OCI-M1 (cell line): ENCODE measurements around the gene PLPPR5.
A peak's percentile ranks its signal among the peaks of the same experiment; 100 is the strongest.

Source experiments
- DNase-seq: peaks from one replicate; lab custom pipeline; 2025; lab: John Stamatoyannopoulos, UW

Gene PLPPR5

DNA sequence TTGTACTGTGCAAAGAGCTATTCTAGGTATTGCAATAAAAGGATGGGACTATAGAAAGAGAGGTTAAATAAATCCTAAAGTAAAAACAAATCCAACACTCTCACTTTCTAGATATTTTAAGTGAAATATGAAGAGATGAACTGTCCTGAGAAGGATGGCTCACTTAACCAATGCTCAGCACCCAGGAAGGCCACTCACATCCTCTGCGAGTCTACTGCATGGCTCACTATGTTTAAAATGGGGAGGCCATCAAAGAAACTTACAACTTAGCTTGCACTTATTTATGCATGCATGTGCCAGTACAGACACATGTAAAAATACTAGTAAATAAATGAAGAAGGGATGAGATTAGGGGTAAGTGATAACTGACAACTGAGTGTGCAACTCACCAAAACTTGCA lies 37.5 kb downstream of the PLPPR5 start:
- no peak for DNase-seq

DNA sequence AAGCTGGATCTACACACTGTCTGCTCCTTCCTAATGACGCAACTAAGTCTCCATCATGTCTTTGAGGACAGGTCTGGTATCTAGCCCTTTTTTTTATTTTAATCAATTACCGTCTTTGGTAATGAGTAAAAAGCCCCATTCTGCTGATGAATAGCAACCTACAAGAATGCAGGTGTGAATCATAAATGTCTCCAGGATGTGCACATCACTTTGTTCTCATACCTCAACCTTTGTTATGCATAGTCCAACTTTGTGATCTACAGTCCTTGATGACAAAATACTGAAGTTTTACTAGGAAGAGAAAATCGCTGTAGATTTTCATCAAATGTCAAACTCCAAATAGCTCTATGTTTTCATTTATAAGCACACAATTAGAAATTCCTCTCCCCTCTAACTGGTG lies 39.3 kb downstream of the PLPPR5 start:
- no peak for DNase-seq

DNA sequence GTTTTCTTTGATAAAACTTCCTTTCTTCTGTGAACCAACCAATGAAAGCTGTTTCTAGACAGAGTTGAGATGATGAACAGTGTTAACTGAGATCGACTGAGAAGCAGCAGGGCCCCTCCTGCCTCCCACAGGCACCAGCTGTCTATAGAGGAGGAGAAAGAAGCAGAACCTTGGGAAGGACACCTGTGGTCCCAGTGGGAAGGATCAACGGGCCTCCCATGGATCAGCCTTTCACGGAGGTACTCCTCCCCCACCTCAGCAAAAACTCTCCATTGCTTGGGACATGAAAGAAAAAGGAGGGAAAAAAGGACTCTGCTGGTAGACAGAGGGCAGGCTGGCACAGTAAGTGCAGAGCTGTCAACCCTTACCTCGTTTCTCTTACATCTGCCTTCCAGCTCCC lies 40.5 kb downstream of the PLPPR5 start:
- no peak for DNase-seq

DNA sequence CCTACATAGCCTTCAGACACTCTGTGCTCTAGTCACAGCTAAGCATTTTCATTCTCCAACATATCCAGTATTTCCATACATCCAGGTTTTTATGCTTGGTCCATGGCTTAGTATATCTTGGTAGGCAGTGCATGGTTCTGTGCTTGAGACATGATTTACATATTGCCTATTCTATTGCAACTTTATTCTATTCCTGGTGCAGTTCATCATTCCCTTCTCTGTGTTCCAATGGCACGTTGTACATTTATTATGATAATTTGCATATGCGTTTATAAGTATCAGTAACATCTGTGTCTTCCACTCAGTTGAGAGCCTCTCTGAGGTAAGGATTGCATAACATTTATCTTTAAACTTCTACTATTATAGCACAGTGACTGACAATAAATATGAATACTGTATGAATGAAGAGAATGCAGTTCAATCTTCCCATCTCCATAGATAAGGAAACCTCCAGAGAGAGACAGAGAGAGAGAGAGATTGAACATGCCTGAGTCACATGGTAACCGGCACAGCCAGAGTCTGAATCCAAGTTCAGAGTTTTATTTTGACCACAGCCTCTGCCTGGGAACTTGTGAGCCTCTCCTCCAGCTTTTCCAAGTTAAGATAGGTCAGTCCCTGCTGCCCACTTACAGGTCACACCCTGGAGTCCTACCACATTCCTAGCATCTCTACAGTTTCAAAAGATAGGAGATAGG lies 41.5 kb downstream of the PLPPR5 start:
- peak; percentile 2 for DNase-seq

DNA sequence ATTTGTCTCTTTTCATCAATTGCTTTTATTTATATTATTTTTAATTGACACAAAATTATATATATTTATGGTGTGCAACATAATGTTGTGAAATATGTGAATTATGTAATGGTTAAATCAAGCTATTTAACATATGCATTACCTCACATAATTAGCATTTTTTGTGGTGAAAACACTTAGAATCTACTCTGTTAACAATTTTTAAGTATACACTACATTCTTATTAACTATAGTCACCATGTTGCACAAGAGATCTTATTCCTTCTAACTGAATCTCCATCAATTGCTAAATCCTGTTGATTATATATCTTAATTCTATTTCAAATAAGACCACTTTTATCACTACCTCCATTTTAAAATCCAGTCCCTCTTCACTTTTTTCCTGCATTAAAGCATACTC lies 42.5 kb downstream of the PLPPR5 start:
- DNase-seq = no peak

DNA sequence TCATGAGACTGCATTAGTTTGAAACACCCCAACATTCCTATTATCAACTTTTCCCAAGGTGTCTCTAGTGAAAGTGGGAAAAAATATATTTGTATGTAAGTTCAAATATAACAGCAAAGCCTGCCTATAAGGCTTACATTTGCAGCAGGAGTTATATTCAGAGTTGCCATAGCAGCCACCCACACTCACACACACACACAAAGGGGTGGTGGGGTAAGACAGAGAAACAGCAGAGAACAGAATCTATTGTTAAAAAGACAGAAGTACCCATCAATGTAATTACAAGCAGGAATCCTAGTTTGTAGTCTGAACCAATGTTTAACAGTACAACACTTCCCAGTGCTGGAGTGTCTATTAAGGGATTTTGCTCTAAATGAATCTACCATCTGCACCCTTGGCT lies 55.0 kb downstream of the PLPPR5 start:
- no peak for DNase-seq

DNA sequence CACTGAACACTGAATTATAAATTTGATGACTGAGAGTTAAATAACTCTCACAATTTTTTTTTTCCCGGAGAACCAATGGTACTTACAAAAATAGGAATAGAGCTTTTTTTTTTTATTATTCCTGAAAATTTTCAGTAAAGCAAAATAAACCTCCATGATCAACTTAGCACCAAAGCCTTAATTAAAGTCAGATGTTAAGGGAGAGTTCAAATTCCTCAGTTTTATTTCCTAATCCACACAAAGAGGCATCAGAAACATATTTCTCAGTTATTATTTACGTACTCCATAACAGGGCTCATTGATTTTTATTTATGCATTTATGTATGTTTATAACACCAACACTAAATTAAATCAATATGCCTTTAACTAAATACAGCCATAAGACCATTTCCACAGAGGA lies 55.5 kb downstream of the PLPPR5 start:
- no peak for DNase-seq

DNA sequence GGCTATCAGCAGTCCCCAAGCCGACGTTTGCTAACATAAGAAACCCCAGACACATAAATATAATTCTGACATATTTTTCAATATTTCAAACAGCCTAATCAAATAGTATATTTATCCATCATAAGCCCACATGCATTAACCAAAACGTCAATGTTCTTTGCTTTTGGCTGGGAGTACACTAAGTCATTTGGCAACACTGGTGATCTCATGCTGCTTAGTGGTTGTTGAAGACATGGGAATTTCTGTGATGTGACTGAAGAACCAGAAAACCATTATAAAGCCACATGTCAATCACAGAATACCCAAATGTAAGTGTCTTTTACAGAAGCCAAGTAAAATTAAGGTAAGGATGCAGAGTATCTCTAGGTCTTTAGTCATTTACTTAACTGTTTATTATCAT lies 57.6 kb downstream of the PLPPR5 start:
- no peak for DNase-seq

DNA sequence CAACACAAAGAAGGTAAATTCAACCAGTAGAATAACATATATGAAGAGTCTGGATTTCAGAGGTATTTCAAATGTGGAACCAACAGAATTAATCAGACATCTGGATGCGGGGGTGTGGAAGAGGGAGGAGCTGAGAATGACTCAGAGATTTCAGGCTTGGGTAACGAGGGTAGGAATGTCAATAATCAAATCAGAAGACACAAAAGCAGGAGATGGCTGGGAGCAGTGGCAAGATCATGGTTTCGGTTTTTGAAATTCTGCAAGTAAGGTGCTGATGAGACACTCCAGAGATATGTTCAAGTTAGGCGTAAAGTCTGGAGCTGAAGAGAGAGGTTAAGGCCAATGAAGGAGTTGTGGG lies 64.0 kb downstream of the PLPPR5 start:
- DNase-seq = peak; percentile 73

DNA sequence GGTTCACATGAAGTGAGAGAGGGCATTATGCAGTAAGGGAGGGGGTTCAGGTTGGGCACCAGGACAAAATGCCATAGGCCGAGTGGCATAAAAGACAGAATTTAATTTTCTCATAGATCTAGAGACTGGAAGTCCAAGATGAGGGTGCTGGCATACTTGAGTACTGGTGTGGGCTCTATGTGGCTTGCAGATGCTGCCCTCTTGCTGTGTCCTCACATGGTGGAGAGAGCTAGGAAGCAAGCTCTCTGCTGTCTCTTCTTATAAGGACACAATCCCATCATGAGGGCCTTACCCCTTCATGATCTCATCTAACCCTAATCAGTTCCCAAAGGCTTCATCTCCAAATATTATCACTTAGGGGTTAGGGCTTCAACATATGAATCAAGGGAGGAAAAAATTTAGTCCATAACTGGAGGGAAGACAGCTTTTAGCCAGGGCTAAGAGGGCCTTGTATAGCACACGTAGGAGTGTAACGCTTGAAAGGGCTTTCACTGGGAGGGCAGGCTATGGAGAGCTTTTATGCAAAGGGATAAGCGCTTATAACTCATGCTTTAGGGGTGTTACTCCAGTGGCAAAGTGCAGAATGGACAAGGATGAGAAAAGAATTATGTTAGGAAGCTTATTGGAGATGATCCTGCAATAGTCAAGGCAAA lies 64.5 kb downstream of the PLPPR5 start:
- DNase-seq = peak; percentile 38

DNA sequence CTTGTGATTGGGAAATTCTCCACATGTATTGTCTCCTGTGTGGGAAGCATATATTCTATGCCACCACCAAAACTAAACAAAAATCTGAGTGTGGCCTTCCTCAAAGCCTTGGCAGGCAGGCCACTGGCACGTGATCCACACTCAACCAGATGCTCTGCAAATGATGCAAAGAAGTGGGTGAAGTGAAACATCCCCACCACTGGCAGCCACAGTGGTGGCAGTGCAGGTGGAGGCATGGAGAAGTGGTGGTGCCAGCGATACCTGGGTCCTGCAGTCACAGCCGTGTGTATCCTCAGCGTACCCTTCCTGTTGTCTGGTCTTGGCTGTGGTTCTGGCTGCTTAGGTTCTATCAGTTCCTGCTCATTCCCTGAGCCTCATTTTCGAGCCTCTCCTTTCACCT lies 65.2 kb downstream of the PLPPR5 start:
- DNase-seq = no peak

DNA sequence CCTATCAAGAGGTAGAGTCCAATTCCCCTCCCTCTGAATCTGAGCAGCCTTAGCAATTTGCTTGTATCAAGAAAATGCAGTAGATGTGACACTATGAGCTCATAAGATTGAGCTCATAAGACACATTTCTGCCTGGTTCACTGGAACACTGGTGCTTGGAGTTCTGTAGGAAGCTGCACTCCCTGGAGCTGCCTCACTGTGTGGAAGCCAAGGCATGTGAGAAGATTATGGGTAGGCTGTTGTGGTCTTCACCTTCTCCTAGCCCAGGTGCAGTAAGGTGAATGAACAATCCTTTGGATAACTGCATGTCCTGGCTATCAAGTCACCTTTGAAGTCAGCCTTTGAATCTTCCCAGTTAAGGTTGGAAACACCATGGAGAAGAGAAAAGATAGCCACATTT lies 67.3 kb downstream of the PLPPR5 start:
- no peak for DNase-seq

DNA sequence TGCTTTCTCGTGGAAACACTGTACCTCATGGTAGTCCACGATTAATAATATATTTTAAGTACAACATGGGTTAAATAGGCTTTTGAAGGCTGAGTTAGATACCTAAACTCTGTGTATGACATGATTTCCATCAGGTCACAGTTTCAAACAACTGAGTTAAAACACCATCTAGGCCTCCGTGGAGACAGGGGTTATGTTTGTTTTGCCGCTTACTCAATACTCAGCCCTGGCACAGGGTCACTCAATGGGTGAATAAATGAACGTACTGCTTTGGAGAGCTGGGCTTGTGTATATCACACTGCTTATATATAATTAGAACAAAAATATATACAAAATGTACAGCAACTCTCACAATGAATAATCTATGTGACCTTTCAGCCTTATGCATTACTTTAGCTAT lies 72.5 kb downstream of the PLPPR5 start:
- DNase-seq = no peak

DNA sequence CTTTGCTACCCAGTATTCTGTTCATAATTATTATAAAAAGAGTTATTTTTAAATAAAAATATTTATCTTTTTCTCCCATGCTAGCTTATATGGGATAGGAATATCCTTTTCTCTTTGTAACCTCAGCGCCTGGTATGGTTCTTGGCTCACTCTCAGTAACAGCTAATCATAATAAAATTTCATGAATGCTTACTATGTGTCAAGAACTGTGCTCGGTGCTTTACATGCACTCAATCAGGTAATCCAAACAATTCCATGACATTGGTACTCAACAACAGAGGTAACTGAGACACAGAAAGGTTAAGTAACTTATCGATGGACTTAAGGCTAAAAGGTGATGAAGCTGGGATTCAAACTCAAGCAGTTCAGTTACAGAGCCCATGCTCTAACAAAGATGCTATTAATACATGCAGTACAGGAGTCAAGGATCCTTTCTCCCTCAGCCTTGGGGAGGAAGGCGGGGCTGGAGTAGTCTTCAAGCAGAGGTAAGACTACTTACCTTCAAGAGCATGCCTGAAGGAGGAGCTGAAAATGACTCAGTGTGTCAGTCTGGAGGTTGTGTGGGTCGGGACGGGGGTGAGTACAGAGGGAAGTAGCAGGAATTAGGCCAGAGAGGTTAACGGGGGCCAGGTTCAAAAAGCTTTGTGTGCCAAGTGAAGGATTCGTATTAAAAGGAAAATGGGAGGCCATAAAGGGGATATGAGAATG lies 73.4 kb downstream of the PLPPR5 start:
- DNase-seq = no peak

DNA sequence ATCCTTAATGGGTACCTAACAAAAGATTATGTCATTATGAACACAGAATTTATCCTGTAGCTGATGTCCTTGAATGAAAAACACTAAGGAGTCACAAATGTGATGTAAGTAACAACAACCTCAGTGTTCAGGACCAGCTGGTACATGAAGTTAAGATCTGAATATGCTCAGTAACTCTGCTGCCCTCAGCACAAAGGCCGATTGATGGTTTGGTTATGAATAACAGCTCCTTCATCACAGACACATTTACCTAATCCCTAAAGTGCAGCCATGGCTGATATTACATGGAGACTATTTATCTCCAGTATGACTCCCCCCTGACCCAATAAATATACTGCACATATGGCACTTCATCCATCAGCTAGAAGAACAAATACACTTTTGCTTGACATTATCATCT lies 75.2 kb downstream of the PLPPR5 start:
- DNase-seq = no peak

DNA sequence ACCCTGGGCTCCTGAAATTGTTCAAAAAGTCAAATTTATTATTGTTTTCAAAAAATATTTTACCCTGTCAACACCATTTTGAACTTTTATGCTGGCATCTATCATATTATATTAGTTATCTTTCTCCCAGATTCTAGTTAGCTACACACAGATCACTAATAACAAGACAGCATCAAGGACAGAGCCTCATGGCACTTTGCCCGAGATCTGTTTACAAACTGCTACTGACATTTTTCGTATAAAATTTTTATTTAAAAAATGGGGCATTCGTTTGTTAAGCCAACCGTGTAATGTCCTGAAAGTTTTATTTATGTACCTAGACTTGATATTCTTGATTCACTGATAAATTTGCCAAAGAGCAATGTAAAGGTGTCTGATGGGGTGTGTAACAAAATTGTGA lies 78.1 kb downstream of the PLPPR5 start:
- DNase-seq = no peak

DNA sequence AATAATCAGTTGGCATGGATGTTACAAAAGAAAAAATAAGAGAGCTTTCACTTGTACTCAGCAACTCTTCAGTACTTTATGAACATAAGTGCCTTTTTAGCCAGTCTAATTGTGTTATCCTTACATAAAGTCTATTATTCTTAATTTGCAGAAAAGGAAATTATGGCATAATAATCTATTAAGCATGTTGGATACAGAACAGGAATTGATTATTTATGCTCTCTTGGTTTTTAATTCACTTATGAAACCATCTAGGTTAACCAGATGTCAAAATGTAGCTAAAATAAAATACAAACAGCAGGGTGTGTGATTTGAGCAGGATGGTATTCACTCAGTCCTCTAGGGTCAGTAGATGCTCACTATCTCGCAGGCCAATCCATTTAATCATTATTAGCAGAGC lies 79.7 kb downstream of the PLPPR5 start:
- no peak for DNase-seq

DNA sequence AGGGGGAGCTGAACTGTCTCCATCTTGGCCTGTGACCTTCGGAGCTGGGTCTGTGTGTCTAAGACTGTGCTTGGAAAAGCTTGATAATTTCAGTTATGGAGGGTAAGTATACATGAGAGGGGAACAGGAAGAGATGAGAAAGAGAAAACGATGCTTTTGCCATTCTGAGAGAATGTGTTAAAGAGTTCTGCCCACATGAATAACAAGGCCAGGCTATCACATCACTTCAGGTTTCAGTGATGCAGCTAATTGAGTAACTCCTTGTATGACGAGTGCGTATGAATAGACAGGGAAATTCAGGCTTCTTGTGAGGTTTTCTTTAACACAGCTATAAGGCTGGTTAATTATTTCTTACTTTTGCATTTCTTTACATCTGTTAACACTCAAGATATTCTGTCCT lies 81.0 kb downstream of the PLPPR5 start:
- DNase-seq = no peak

DNA sequence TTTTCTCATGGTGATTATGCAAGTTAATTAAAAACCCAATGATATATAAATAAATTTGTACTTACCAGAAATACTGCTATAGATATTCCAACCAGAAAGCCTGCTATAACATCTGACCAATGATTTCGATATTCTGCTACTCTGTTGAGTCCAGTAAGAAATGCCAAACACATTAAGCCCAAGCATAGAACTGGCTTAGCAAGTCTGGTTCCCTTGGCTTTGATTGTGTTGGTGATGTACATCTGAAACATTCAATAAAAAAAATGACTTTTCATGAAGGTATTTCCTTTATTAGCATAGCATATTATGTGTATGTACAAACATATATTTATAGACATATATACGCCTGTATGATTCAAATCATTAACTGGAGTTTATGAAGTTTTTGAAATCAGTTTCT lies 82.8 kb downstream of the PLPPR5 start:
- no peak for DNase-seq

DNA sequence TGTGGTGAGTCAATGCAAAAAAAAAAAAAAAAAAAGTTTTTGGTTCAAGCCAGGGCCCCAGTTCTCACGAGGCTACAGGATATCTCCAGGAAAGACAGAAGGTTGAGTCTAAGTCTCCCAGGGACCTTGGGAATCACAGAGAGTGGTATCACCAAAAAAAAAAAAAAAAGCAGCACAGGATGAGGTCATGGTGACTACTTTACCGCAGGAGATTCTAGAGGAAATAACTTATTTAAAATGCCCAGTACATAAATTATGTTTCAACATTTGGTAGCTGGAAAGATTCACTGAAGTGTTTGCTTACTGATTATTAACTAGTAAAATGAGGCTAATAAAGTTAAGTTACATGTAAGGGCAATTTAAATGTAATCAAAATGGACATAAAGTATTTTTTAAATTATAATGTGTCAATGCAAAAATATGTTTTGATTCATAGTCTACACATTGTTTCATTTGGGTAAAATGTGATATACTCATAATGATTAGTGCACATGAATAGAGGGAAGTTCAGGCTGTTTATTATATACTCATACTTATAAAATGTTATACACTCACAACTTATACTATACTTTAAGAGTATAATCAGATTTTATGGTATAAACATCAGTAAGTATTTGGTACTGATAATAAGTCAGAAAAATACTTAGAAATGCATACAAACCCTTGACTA lies 84.1 kb downstream of the PLPPR5 start:
- DNase-seq = no peak

DNA sequence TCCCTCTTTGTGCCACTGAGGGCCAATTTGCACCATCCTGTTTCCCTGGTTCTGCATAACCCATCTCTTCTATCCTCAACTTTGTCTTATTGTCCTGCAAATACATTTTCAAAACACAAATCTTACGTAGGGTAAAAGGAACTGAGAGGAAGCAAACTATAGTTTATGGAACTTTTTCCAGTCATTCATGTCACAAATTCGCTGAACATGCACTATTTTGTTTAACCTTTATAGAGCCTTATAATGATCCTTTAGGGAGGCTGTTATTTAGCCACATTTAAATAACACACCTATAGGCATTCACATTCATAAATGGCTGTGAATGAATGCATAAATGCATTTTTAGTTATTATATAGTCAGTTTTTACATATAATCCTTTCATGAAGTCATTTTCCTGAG lies 85.0 kb downstream of the PLPPR5 start:
- no peak for DNase-seq

DNA sequence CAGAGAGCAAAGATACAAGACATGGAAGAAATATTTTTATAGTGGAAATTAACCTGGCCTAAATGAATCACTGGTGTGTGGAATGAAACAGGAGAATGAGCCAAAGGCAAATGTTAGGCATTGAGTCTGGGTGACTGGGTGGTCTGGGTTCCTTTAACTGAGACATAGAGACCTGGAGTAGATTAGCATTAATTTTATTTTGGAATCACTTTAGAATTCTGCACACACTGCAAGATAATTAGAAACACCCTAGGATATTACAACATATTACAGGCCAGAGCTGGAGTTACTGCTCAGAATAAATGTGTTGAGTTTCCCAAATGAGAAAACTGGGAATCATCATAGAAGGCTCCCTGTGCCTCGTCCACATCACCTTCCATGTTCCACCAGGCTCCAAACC lies 85.5 kb downstream of the PLPPR5 start:
- DNase-seq = no peak

DNA sequence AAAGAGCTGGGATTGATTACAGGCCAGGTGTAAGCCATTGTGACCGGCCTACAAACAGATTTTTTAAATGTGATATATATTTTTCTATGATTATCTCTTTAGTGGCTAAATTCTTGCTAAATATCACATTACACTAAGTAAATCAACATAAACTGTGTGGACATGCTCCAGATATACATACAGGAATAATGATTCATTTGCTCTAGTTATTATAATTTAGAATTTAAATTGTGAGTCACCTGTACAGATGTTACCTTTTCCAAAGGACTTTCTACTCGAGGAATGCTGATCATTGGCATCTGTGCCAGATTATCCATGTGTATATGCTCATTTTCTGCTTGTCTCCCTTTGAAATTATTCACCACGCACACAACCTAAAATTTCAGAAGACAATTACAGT lies 90.1 kb downstream of the PLPPR5 start:
- no peak for DNase-seq
